ENCODE data around the gene ERBB4. TPM values are rescaled to one million over a fixed set of nuclear protein-coding genes. Genes with fewer than 3 reads are reported as not detected.

Gene ERBB4
- polyA plus RNA-seq, 1 of the 3 experiments (the other 2 are of a cell fraction), result 0.05 TPM

DNA sequence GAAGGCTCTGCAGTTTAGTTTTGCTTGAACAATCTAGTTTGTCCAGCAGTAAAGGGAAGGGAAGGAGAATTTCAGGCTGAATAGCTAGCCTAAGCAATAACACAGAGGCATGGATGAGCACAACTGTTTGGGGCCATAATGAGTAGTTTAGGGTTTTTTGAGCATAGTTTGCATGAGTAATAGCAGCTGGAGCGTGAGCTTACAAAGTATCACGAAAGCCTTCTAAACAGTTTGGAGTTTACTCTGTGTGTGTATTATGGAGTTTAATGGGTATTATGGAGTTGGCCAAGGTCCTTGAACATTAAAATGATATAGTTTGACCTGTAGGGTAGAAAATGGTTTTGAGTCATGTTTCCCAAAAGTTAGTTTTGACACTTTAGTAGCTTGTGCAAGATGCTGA, 782.3 kb downstream of the ERBB4 start:
- no peak overlapping the region for H3K4me2 ChIP-seq
- H3K36me3 ChIP-seq (replicated peaks in 1 of 2; ENCODE audit: control insufficient read depth in 1 of 2, insufficient read depth in 2 of 2, low read length in 1 of 2), result no peaks in the 10 kb centered on the region
- WGBS (ENCODE audit: low lambda C conversion rate), result 85% methylated on average over 2 of the region's 2 CpGs
- H3K27ac ChIP-seq (ENCODE audit: low read depth in 2 of 2, low read length in 1 of 2), result no peak overlapping the region
- TF ChIP-seq CHD2 (IDR thresholded peaks at IDR 0.05; ENCODE audit: low read length, partially characterized antibody), result no peak
- TF ChIP-seq EZH2phosphoT487 (IDR thresholded peaks at IDR 0.05; ENCODE audit: borderline replicate concordance, low read depth), result no peak
- no peak for TF ChIP-seq FOXM1 (IDR thresholded peaks at IDR 0.05; ENCODE audit: low read depth)
- no peak for TF ChIP-seq EP300 (IDR thresholded peaks at IDR 0.05; ENCODE audit: borderline replicate concordance in 1 of 2, low read depth in 1 of 2, low read length in 1 of 2)
- TF ChIP-seq GATA2 (CRISPR knock-in tag; IDR thresholded peaks at IDR 0.05), result no peak
- TF ChIP-seq FOSL2 (IDR thresholded peaks at IDR 0.05; ENCODE audit: borderline replicate concordance, low read depth), result no peak
- TF ChIP-seq, protein P1, sequence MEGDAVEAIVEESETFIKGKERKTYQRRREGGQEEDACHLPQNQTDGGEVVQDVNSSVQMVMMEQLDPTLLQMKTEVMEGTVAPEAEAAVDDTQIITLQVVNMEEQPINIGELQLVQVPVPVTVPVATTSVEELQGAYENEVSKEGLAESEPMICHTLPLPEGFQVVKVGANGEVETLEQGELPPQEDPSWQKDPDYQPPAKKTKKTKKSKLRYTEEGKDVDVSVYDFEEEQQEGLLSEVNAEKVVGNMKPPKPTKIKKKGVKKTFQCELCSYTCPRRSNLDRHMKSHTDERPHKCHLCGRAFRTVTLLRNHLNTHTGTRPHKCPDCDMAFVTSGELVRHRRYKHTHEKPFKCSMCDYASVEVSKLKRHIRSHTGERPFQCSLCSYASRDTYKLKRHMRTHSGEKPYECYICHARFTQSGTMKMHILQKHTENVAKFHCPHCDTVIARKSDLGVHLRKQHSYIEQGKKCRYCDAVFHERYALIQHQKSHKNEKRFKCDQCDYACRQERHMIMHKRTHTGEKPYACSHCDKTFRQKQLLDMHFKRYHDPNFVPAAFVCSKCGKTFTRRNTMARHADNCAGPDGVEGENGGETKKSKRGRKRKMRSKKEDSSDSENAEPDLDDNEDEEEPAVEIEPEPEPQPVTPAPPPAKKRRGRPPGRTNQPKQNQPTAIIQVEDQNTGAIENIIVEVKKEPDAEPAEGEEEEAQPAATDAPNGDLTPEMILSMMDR (IDR thresholded peaks at IDR 0.05), result no peak
- H3K9me3 ChIP-seq, result no peaks in the 10 kb centered on the region
- DNase-seq, result no peak
- no peaks in the 10 kb centered on the region for H3F3A ChIP-seq (replicated peaks; ENCODE audit: insufficient read depth)
- H4K20me1 ChIP-seq (ENCODE audit: insufficient read depth), result no peaks in the 10 kb centered on the region
- no peak overlapping the region for H3K4me3 ChIP-seq (ENCODE audit: low read depth in 2 of 2, low read length in 1 of 2)
- no peaks in the 10 kb centered on the region for H3K79me2 ChIP-seq (ENCODE audit: insufficient read depth)
- no peaks in the 10 kb centered on the region for H3K9me2 ChIP-seq
- CTCF ChIA-PET, result interaction anchor here (3.3 kb wide), 1 partner anchor 11 kb away, joined by 16 read pairs; no protein-coding TSS in a partner anchor
- H2AFZ ChIP-seq (ENCODE audit: low read depth), result no peak overlapping the region
- H3K9ac ChIP-seq, result no peak overlapping the region
- H3K4me1 ChIP-seq (ENCODE audit: control insufficient read depth in 1 of 2, insufficient read depth in 2 of 2, low read depth in 1 of 2, low read length in 1 of 2), result peaks cover 0 to 3% of the 10 kb centered on the region in 2 experiments; a peak in 2 of 4 replicates
- H3K27me3 ChIP-seq (ENCODE audit: insufficient read depth), result no peaks in the 10 kb centered on the region
- POLR2A ChIA-PET, result no interaction called here

DNA sequence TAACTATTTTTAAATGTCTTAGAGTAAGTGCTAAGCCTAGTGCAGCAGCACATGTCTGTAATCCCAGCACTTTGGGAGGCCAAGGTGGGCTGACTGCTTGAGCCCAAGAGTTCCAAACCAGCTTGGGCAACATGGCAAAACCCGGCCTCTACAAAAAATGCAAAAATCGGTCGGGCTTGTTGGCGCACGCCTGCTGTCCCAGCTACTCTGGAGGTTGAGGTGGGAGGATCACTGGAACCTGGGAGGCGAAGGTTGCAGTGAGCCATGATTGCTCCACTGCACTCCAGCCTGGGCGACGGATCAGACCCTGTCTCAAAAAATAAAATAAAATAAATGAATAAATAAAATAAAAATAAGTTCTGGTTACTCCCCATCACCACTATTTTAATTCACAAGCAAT, 783.4 kb downstream of the ERBB4 start:
- H3K9me2 ChIP-seq, result no peaks in the 10 kb centered on the region
- H3K27me3 ChIP-seq (ENCODE audit: insufficient read depth), result no peaks in the 10 kb centered on the region
- whole genome bisulfite sequencing (ENCODE audit: low lambda C conversion rate), result 89% methylated on average over 8 of the region's 8 CpGs
- CTCF ChIA-PET, result interaction anchor here (3.3 kb wide), 1 partner anchor 10 kb away, joined by 16 read pairs; no protein-coding TSS in a partner anchor
- no peak for DNase-seq
- no peaks in the 10 kb centered on the region for H3K36me3 ChIP-seq (replicated peaks in 1 of 2; ENCODE audit: control insufficient read depth in 1 of 2, insufficient read depth in 2 of 2, low read length in 1 of 2)
- TF ChIP-seq FOXM1 (IDR thresholded peaks at IDR 0.05; ENCODE audit: low read depth), result no peak
- no peak for TF ChIP-seq TAF1 (IDR thresholded peaks at IDR 0.05; ENCODE audit: borderline replicate concordance, low read depth, low read length)
- TF ChIP-seq YY1 (IDR thresholded peaks at IDR 0.05; ENCODE audit: low read depth), result no peak
- TF ChIP-seq, protein P2, sequence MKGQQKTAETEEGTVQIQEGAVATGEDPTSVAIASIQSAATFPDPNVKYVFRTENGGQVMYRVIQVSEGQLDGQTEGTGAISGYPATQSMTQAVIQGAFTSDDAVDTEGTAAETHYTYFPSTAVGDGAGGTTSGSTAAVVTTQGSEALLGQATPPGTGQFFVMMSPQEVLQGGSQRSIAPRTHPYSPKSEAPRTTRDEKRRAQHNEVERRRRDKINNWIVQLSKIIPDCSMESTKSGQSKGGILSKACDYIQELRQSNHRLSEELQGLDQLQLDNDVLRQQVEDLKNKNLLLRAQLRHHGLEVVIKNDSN (IDR thresholded peaks at IDR 0.05; ENCODE audit: borderline replicate concordance, low read depth), result no peak
- no peak for TF ChIP-seq RCOR1 (IDR thresholded peaks at IDR 0.05; ENCODE audit: low read length)
- H2AFZ ChIP-seq (ENCODE audit: low read depth), result no peak overlapping the region
- no peak overlapping the region for H3K27ac ChIP-seq (ENCODE audit: low read depth in 2 of 2, low read length in 1 of 2)
- H3K4me3 ChIP-seq (ENCODE audit: low read depth in 2 of 2, low read length in 1 of 2), result no peak overlapping the region
- H3F3A ChIP-seq (replicated peaks; ENCODE audit: insufficient read depth), result no peaks in the 10 kb centered on the region
- peaks cover 0 to 3% of the 10 kb centered on the region in 2 experiments; a peak in 2 of 4 replicates for H3K4me1 ChIP-seq (ENCODE audit: control insufficient read depth in 1 of 2, insufficient read depth in 2 of 2, low read depth in 1 of 2, low read length in 1 of 2)
- no peaks in the 10 kb centered on the region for H3K9me3 ChIP-seq
- POLR2A ChIA-PET, result no interaction called here
- no peak overlapping the region for H3K4me2 ChIP-seq
- H3K79me2 ChIP-seq (ENCODE audit: insufficient read depth), result no peaks in the 10 kb centered on the region
- no peak overlapping the region for H3K9ac ChIP-seq
- no peaks in the 10 kb centered on the region for H4K20me1 ChIP-seq (ENCODE audit: insufficient read depth)

Measured in SK-N-SH (cell line).